GM12878 (cell line): Measurements from ENCODE around the gene PKP3. TPM values are rescaled to one million over a fixed set of nuclear protein-coding genes. Genes with fewer than 3 reads are reported as not detected.
"Not testable (repeated sequence)": the region's sequence is repeated elsewhere in the genome, so short reads cannot be mapped to it uniquely, and the experiment has no call there.

ENCODE experiments used
- ATAC-seq: fragments of 200-7000 bp; cut with Tn5 transposase; 3 replicates; pipeline ENCODE4 v1.9.1; 2020; ENCODE audit warnings: mild to moderate bottlenecking, moderate library complexity
- BruUV-seq: library from RNA; stranded (reverse); fragments of 400-500 nt; replicated peaks from 2 replicates; lab custom pipeline; 2021; lab: Mats Ljungman, UMichigan
- CTCF ChIA-PET: fragments of 300-600 bp; sonication (Branson Sonifier 250); formaldehyde crosslinking; extraction: SDS; loops from one replicate; lab custom pipeline; 2021; ENCODE audit warnings: inconsistent platforms; lab: Yijun Ruan, JAX
- POLR2A ChIA-PET: fragments of 350-600 bp; formaldehyde crosslinking; extraction: SDS; loops from one replicate; lab custom pipeline; 2021; ENCODE audit warnings: inconsistent platforms; lab: Charles Lee
- RAD21 ChIA-PET: fragments of 300-600 bp; sonication (Branson Sonifier 250); formaldehyde crosslinking; loops from one replicate; lab custom pipeline; 2023; ENCODE audit warnings: antibody characterized with exemption; ENCODE audit not compliant: unreplicated experiment; lab: Charles Lee
- SMC1A ChIA-PET: fragments of 300-600 bp; sonication (Branson Sonifier 250); formaldehyde crosslinking; loops from one replicate; lab custom pipeline; 2023; ENCODE audit not compliant: unreplicated experiment, uncharacterized antibody; lab: Charles Lee
- DNase-seq: peaks from one replicate; pipeline ENCODE4 v3.0.0-alpha.2; 2011; ENCODE audit warnings: low read depth, low spot score
- FAIRE-seq: peaks from 3 replicates; lab custom pipeline; 2011; peaks lifted over from hg19 to GRCh38; lab: Jason Lieb, UNC
- H2AFZ ChIP-seq: 2 replicates; pipeline ENCODE4 v1.6.0; 2011; ENCODE audit warnings: low read depth, low read length, control low read depth; ENCODE audit not compliant: control insufficient read depth
- H3K27ac ChIP-seq: 2 replicates; pipeline ENCODE4 v1.5.1; 2011; ENCODE audit warnings: control low read depth; ENCODE audit not compliant: control insufficient read depth, insufficient read depth
- H3K27me3 ChIP-seq, 2 experiments: replicated peaks in 1 of 2; 2 replicates each; pipeline versions ENCODE4 v1.6.0 to v1.6.1; 2011; ENCODE audit warnings: low read length in 1 of 2; ENCODE audit not compliant: control insufficient read depth in 2 of 2, insufficient read depth in 2 of 2
- H3K36me3 ChIP-seq, 2 experiments: 2 replicates each; pipeline ENCODE4 v1.5.1; 2011; ENCODE audit warnings: low read length in 1 of 2; ENCODE audit not compliant: control insufficient read depth in 2 of 2, insufficient read depth in 2 of 2
- H3K4me1 ChIP-seq: 2 replicates; pipeline ENCODE4 v1.6.1; 2011; ENCODE audit warnings: mild to moderate bottlenecking, low read length, moderate library complexity, mixed read lengths; ENCODE audit not compliant: control insufficient read depth, insufficient read depth
- H3K4me2 ChIP-seq: 2 replicates; pipeline ENCODE4 v1.6.0; 2011; ENCODE audit warnings: control low read depth; ENCODE audit not compliant: control insufficient read depth, insufficient read depth
- H3K4me3 ChIP-seq: fragments of 200-600 bp; sonication (generic); 2 replicates; pipeline ENCODE4 v1.5.1; 2016
- H3K79me2 ChIP-seq: 2 replicates; pipeline ENCODE4 v1.6.0; 2011; ENCODE audit warnings: low read length; ENCODE audit not compliant: control insufficient read depth, insufficient read depth
- H3K9ac ChIP-seq: 2 replicates; pipeline ENCODE4 v1.8.0; 2011; ENCODE audit warnings: low read length, control low read depth, mixed read lengths; ENCODE audit not compliant: control insufficient read depth, insufficient read depth
- H3K9me3 ChIP-seq: replicated peaks from 3 replicates; pipeline ENCODE4 v1.5.1; 2011; ENCODE audit warnings: mild to moderate bottlenecking, low read length; ENCODE audit not compliant: control insufficient read depth, insufficient read depth
- H4K20me1 ChIP-seq: 2 replicates; pipeline ENCODE4 v1.6.0; 2011; ENCODE audit not compliant: control insufficient read depth, insufficient read depth
- CEBPB ChIP-seq, 2 experiments: fragments of 150-350 bp in 1 of 2; IDR thresholded peaks; 2 replicates each; pipeline ENCODE4 v1.6.1; 2012 to 2014; ENCODE audit warnings: low read depth in 2 of 2, low read length in 2 of 2, borderline replicate concordance in 1 of 2, inconsistent platforms in 1 of 2
- MEF2A ChIP-seq: IDR thresholded peaks from 2 replicates; pipeline ENCODE4 v1.6.1; 2011; ENCODE audit warnings: low read depth, mild to moderate bottlenecking, low read length, moderate library complexity; ENCODE audit not compliant: insufficient read depth
- POLR2AphosphoS2 ChIP-seq: IDR thresholded peaks from 2 replicates; pipeline ENCODE4 v1.6.1; 2011; ENCODE audit warnings: low read depth, mild to moderate bottlenecking, low read length, improper control_type of control experiment, moderate library complexity
- ZNF622 ChIP-seq: fragments of 450-650 bp; IDR thresholded peaks from 2 replicates; pipeline ENCODE4 v1.6.1; 2017; ENCODE audit warnings: mild to moderate bottlenecking, inconsistent platforms
- ZSCAN29 ChIP-seq: fragments of 450-650 bp; IDR thresholded peaks from 2 replicates; pipeline ENCODE4 v1.6.1; 2017; ENCODE audit warnings: mild to moderate bottlenecking, moderate library complexity
- WGBS: methylation state at CpG from one replicate; pipeline ENCODE4 v1.1.6; 2016; ENCODE audit warnings: low lambda C conversion rate; ENCODE audit not compliant: insufficient replicate concordance, insufficient coverage; ENCODE audit errors: missing lambda C conversion rate; 5-methylcytosine and 5-hydroxymethylcytosine counted together
- in situ Hi-C: fragments of 300-500 bp; cut with MboI; formaldehyde crosslinking; loops from 9 replicates; pipeline ENCODE4 v1.14.3; 2018; ENCODE audit warnings: mixed read lengths
- intact Hi-C: fragments of 100-400 bp; cut with micrococcal nuclease; formaldehyde crosslinking; loops from one replicate; pipeline ENCODE4 v1.14.2; 2022; ENCODE audit not compliant: unreplicated experiment
- polyA plus RNA-seq, 11 experiments: library from polyadenylated mRNA; depleted of rRNA in 4 of 11; unstranded in 6 of 11; stranded (reverse) in 5 of 11; fragments of >200 nt; fragmentation: Nextera tagmentation in 4 of 11; fragmentation: Illumina TruSeq in 1 of 11; extraction: Ambion mirVana in 4 of 11; extraction: Trizol in 1 of 11; gene quantifications; 1 replicate in 1 of 11; 2 replicates in 10 of 11; pipeline versions ENCODE4 v1.2.1 to v1.2.3, GENCODE V29; 2011 to 2016; ENCODE audit warnings: inconsistent platforms in 2 of 11, missing spikeins in 2 of 11, low read depth in 1 of 11
- total RNA-seq, 4 experiments: library from RNA; depleted of rRNA in 3 of 4; stranded (reverse); fragments of >200 nt in 3 of 4; fragmentation: Illumina TruSeq in 1 of 4; extraction: Trizol in 1 of 4; gene quantifications; 2 replicates each; pipeline versions ENCODE4 v1.2.1 to v1.2.3, GENCODE V29; 2013 to 2021
- TF ChIP-seq, protein P1 (sequence below): IDR thresholded peaks from 2 replicates; pipeline ENCODE4 v1.6.1; 2011; ENCODE audit warnings: borderline replicate concordance, low read depth, mild to moderate bottlenecking, moderate library complexity, mixed read lengths, low read length; ENCODE audit not compliant: insufficient read depth; ENCODE audit errors: extremely low read length
- TF ChIP-seq, protein P2 (sequence below): fragments of 450-650 bp; IDR thresholded peaks from 2 replicates; pipeline ENCODE4 v1.6.1; 2017; ENCODE audit warnings: antibody characterized with exemption, mild to moderate bottlenecking, moderate library complexity
- TF ChIP-seq, protein P3 (sequence below): IDR thresholded peaks from 2 replicates; pipeline ENCODE4 v1.6.1; 2012; ENCODE audit warnings: mild to moderate bottlenecking, low read depth, low read length

PKP3 gene
- total and polyA plus RNA-seq, 10 of the 15 experiments (the other 5 are each of a cell fraction or from before 2014, with no cell fraction given), result 0.45 to 0.90 TPM; not detected in 8

DNA sequence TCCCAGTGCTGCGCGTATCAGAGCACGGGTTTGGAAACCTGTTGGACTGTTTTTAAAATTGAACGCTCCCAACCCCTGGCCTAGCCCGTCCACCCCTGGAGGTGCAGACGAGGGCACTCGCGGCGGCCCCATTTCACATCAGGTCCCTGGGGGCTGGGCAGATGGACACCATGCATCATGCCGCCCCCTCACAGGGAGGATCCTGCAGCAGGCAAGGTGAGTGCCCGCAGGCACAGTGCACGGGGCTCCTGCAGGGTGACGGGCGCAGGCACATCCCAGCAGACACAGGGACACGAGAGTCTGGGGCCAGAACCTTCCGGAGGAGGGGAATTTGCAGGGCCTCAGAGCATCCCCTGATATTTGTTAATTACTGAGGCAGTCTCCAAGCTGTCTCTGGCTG is 40.5 kb downstream of the PKP3 start (continued):
- TF ChIP-seq, protein P1, sequence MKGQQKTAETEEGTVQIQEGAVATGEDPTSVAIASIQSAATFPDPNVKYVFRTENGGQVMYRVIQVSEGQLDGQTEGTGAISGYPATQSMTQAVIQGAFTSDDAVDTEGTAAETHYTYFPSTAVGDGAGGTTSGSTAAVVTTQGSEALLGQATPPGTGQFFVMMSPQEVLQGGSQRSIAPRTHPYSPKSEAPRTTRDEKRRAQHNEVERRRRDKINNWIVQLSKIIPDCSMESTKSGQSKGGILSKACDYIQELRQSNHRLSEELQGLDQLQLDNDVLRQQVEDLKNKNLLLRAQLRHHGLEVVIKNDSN, result no peak
- TF ChIP-seq, protein P2, sequence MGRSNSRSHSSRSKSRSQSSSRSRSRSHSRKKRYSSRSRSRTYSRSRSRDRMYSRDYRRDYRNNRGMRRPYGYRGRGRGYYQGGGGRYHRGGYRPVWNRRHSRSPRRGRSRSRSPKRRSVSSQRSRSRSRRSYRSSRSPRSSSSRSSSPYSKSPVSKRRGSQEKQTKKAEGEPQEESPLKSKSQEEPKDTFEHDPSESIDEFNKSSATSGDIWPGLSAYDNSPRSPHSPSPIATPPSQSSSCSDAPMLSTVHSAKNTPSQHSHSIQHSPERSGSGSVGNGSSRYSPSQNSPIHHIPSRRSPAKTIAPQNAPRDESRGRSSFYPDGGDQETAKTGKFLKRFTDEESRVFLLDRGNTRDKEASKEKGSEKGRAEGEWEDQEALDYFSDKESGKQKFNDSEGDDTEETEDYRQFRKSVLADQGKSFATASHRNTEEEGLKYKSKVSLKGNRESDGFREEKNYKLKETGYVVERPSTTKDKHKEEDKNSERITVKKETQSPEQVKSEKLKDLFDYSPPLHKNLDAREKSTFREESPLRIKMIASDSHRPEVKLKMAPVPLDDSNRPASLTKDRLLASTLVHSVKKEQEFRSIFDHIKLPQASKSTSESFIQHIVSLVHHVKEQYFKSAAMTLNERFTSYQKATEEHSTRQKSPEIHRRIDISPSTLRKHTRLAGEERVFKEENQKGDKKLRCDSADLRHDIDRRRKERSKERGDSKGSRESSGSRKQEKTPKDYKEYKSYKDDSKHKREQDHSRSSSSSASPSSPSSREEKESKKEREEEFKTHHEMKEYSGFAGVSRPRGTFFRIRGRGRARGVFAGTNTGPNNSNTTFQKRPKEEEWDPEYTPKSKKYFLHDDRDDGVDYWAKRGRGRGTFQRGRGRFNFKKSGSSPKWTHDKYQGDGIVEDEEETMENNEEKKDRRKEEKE, result no peak
- no peak for TF ChIP-seq ZSCAN29
- TF ChIP-seq POLR2AphosphoS2, result no peak
- no peak for TF ChIP-seq MEF2A
- no peak for TF ChIP-seq CEBPB (IDR thresholded peaks at IDR 0.05; ENCODE audit: borderline replicate concordance in 1 of 2, low read depth in 2 of 2, low read length in 2 of 2)
- TF ChIP-seq, protein P3, sequence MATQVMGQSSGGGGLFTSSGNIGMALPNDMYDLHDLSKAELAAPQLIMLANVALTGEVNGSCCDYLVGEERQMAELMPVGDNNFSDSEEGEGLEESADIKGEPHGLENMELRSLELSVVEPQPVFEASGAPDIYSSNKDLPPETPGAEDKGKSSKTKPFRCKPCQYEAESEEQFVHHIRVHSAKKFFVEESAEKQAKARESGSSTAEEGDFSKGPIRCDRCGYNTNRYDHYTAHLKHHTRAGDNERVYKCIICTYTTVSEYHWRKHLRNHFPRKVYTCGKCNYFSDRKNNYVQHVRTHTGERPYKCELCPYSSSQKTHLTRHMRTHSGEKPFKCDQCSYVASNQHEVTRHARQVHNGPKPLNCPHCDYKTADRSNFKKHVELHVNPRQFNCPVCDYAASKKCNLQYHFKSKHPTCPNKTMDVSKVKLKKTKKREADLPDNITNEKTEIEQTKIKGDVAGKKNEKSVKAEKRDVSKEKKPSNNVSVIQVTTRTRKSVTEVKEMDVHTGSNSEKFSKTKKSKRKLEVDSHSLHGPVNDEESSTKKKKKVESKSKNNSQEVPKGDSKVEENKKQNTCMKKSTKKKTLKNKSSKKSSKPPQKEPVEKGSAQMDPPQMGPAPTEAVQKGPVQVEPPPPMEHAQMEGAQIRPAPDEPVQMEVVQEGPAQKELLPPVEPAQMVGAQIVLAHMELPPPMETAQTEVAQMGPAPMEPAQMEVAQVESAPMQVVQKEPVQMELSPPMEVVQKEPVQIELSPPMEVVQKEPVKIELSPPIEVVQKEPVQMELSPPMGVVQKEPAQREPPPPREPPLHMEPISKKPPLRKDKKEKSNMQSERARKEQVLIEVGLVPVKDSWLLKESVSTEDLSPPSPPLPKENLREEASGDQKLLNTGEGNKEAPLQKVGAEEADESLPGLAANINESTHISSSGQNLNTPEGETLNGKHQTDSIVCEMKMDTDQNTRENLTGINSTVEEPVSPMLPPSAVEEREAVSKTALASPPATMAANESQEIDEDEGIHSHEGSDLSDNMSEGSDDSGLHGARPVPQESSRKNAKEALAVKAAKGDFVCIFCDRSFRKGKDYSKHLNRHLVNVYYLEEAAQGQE, result no peak
- TF ChIP-seq ZNF622, result no peak

DNA sequence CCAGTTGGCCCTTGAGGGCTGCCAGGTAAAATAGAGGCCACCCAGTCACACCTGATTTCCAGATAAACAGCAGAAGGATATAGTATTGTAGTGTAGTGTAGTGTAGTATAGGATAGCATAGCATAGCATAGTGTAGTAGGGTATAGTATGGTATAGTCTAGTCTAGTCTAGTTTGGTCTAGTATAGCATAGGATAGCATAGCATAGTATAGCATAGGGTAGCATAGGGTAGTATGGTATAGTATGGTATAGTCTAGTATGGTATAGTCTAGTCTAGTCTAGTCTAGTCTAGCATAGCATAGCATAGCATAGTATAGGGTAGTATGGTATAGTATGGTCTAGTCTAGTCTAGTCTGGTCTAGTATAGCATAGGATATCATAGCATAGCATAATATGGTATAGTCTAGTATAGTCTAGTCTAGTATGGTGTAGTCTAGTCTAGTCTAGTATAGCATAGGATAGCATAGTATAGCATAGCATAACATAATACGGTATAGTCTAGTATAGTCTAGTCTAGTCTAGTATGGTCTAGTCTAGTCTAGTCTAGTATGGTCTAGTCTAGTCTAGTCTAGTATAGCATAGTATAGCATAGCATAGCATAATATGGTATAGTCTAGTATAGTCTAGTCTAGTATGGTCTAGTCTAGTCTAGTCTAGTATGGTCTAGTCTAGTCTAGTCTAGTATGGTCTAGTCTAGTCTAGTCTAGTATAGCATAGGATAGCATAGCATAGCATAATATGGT is 41.2 kb downstream of the PKP3 start:
- peak; percentile 28; the same call in 1 of the 3 replicates for ATAC-seq
- H3K27me3 ChIP-seq, H2AFZ ChIP-seq, H3K79me2 ChIP-seq, SMC1A ChIA-PET, H3K4me3 ChIP-seq, in situ Hi-C loops, H3K9me3 ChIP-seq, H3K9ac ChIP-seq, CTCF ChIA-PET, RAD21 ChIA-PET, intact Hi-C loops, H3K27ac ChIP-seq, H4K20me1 ChIP-seq, H3K36me3 ChIP-seq, DNase-seq, H3K4me1 ChIP-seq, BruUV-seq, H3K4me2 ChIP-seq: not testable (repeated sequence)
- POLR2A ChIA-PET, result interaction anchor here (0.6 kb wide), 1 partner anchor 28 kb away, joined by 4 read pairs; no protein-coding TSS in a partner anchor
- WGBS, result 100% methylated on average over 1 of the region's 1 CpG
- peak; percentile 84 for FAIRE-seq
